ENCODE data around the gene NPIPB6. TPM values are rescaled to one million over a fixed set of nuclear protein-coding genes. Genes with fewer than 3 reads are reported as not detected.

NPIPB6 gene
- total RNA-seq, 2 donors from 2014 or later = 2.7 to 3.1 TPM

GRCh38 chr16:28324235-28324886 is 38.9 kb downstream of the NPIPB6 start:
- TF ChIP-seq POLR2AphosphoS5 (IDR thresholded peaks at IDR 0.05) (peak; percentile 37), POLR2A (IDR thresholded peaks at IDR 0.05) (no peak), CTCF (IDR thresholded peaks at IDR 0.05) (no peak)
- H3K36me3 ChIP-seq = no peaks in the 10 kb centered on the region
- peak overlapping the region; percentile 52 to 53 for H3K27ac ChIP-seq
- H3K9me3 ChIP-seq = no peaks in the 10 kb centered on the region
- no peak overlapping the region for H3K4me3 ChIP-seq
- no peaks in the 10 kb centered on the region for H3K4me1 ChIP-seq (replicated peaks)
- intact Hi-C loops (cut with DNase I) = no loop called here
- no peaks in the 10 kb centered on the region for H3K27me3 ChIP-seq (replicated peaks; ENCODE audit: insufficient read depth)
- DNase-seq (ENCODE audit: low spot score) = peak; percentile 20
- WGBS = 60% methylated on average over 5 of the region's 5 CpGs

GRCh38 chr16:28321700-28322411 is 41.5 kb downstream of the NPIPB6 start:
- intact Hi-C loops (cut with DNase I) = no loop called here
- TF ChIP-seq CTCF (IDR thresholded peaks at IDR 0.05) (peak in 3 of 4 experiments; percentile 51 to 70 (median 57)), POLR2A (IDR thresholded peaks at IDR 0.05) (no peak)
- H3K36me3 ChIP-seq = no peaks in the 10 kb centered on the region
- H3K4me1 ChIP-seq (replicated peaks) = no peaks in the 10 kb centered on the region
- 72% methylated on average over 20 of the region's 20 CpGs for WGBS
- no peaks in the 10 kb centered on the region for H3K9me3 ChIP-seq
- no peak overlapping the region for H3K27ac ChIP-seq
- H3K27me3 ChIP-seq (replicated peaks; ENCODE audit: insufficient read depth) = no peaks in the 10 kb centered on the region
- no peak for DNase-seq (ENCODE audit: low spot score)
- H3K4me3 ChIP-seq = no peak overlapping the region

DNA sequence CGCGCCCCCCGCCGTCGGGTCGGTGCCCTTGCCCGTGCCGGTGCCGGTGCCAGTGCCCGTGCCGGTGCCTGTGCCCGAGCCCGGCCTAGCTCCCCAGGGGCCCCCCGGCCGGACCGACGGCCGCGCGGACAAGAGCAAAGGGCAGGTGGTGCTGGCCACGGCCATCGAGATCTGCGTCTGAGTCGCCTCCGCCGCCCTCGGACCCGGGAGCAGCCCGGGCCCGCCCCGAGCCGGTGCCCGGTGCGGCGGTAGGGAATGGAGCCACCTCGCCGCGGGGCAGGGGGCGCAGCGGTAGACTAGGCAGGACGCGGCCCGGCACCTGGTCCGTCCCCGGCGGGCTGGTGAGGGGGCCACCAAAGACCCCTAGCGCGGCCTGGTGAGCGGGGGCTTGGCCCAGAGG is 42.6 kb downstream of the NPIPB6 start:
- no peaks in the 10 kb centered on the region for H3K9me3 ChIP-seq
- intact Hi-C loops (cut with DNase I) = no loop called here
- no peak for DNase-seq (ENCODE audit: low spot score)
- H3K27ac ChIP-seq = no peak overlapping the region
- TF ChIP-seq POLR2A (IDR thresholded peaks at IDR 0.05) (no peak), CTCF (IDR thresholded peaks at IDR 0.05) (no peak), POLR2AphosphoS5 (IDR thresholded peaks at IDR 0.05) (no peak)
- H3K4me3 ChIP-seq = no peak overlapping the region
- whole genome bisulfite sequencing = 97% methylated on average over 28 of the region's 49 CpGs
- no peaks in the 10 kb centered on the region for H3K27me3 ChIP-seq (replicated peaks; ENCODE audit: insufficient read depth)
- no peaks in the 10 kb centered on the region for H3K36me3 ChIP-seq
- no peaks in the 10 kb centered on the region for H3K4me1 ChIP-seq (replicated peaks)

DNA sequence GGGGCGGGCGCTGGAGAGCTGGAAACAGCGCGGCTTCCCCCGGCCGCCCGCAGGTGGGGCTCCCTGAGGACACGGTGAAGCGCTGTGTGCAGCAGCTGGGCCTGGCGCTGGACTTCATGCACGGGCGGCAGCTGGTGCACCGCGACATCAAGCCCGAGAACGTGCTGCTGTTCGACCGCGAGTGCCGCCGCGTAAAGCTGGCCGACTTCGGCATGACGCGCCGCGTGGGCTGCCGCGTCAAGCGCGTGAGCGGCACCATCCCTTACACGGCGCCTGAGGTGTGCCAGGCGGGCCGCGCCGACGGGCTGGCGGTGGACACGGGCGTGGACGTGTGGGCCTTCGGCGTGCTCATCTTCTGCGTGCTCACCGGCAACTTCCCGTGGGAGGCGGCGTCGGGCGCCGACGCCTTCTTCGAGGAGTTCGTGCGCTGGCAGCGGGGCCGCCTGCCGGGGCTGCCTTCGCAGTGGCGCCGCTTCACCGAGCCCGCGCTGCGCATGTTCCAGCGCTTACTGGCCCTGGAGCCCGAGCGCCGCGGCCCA is 43.2 kb downstream of the NPIPB6 start:
- TF ChIP-seq CTCF (IDR thresholded peaks at IDR 0.05) = no peak
- no peak for TF ChIP-seq POLR2A (IDR thresholded peaks at IDR 0.05)
- no peak for TF ChIP-seq POLR2AphosphoS5 (IDR thresholded peaks at IDR 0.05)

More for the DNA sequence above, 43.2 kb downstream of the NPIPB6 start:
- intact Hi-C loops (cut with DNase I) = no loop called here
- no peak overlapping the region for H3K4me3 ChIP-seq
- no peaks in the 10 kb centered on the region for H3K27me3 ChIP-seq (replicated peaks; ENCODE audit: insufficient read depth)
- no peaks in the 10 kb centered on the region for H3K4me1 ChIP-seq (replicated peaks)
- H3K27ac ChIP-seq = no peak overlapping the region
- DNase-seq (ENCODE audit: low spot score) = no peak
- WGBS = 97% methylated on average over 73 of the region's 73 CpGs
- no peaks in the 10 kb centered on the region for H3K36me3 ChIP-seq
- H3K9me3 ChIP-seq = no peaks in the 10 kb centered on the region
